ENCODE results near the gene NIPAL4.

DNA sequence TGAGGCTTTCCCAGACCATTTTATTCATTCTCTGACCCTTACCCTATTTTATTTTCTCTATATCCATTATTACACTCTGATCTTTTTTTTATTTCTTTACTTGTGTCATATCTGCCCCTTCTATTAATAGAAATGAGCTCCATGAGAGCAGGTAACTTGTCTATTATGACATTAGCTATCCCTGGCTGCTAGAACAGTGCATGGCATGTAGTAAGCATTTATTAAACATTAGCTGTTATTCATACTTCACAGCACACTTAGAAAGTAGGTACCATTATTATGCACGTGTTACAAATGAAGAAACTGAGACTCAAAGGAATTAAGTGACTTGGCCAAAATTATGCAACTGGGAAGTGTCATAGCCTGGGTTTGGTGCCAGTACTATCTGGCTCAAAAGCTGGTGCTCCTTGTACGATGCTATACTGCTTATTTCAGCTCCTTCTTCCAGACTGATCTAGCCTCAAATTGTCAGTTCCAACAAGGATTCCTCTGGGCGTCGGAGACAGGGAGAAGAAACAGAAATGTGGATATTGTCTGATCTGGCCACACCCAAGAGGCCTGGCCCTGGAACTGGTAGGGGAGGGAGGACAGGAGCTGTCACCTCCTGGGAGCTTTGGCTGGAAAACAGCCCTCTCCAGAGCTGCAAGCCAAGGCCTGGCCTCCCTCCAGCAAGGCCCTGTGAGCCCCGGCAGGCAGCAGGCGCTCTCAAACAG, 10.8 kb upstream of the NIPAL4 start:
- TF ChIP-seq POLR2AphosphoS5 (IDR thresholded peaks at IDR 0.05), result no peak
- TF ChIP-seq, protein P1, sequence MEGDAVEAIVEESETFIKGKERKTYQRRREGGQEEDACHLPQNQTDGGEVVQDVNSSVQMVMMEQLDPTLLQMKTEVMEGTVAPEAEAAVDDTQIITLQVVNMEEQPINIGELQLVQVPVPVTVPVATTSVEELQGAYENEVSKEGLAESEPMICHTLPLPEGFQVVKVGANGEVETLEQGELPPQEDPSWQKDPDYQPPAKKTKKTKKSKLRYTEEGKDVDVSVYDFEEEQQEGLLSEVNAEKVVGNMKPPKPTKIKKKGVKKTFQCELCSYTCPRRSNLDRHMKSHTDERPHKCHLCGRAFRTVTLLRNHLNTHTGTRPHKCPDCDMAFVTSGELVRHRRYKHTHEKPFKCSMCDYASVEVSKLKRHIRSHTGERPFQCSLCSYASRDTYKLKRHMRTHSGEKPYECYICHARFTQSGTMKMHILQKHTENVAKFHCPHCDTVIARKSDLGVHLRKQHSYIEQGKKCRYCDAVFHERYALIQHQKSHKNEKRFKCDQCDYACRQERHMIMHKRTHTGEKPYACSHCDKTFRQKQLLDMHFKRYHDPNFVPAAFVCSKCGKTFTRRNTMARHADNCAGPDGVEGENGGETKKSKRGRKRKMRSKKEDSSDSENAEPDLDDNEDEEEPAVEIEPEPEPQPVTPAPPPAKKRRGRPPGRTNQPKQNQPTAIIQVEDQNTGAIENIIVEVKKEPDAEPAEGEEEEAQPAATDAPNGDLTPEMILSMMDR (IDR thresholded peaks at IDR 0.05), result no peak
- TF ChIP-seq POLR2A (IDR thresholded peaks at IDR 0.05), result no peak
- TF ChIP-seq EP300 (IDR thresholded peaks at IDR 0.05), result no peak

Measured in stomach (tissue), 4 donors.